SK-N-SH (cell line): Measurements from ENCODE around the gene ZBTB5.

Experiments used
- GABPA ChIP-seq: IDR thresholded peaks from 2 replicates; pipeline ENCODE4 v1.4.0; 2012; ENCODE audit warnings: low read depth, mild to moderate bottlenecking
- SMC3 ChIP-seq: IDR thresholded peaks from 2 replicates; pipeline ENCODE4 v1.6.1; 2012; ENCODE audit warnings: low read depth, low read length, improper control_type of control experiment
- TCF12 ChIP-seq: IDR thresholded peaks from 2 replicates; pipeline ENCODE4 v1.4.0; 2012
- USF2 ChIP-seq: fragments of 150-350 bp; IDR thresholded peaks from 2 replicates; pipeline ENCODE4 v1.6.1; 2017; ENCODE audit warnings: antibody characterized with exemption, low read length, low read depth, borderline replicate concordance
- TF ChIP-seq, protein P1 (sequence below): fragments of 200-600 bp; sonication (generic); IDR thresholded peaks from 2 replicates; pipeline ENCODE4 v1.6.1; 2017; ENCODE audit warnings: antibody characterized with exemption, mild to moderate bottlenecking, moderate library complexity
- TF ChIP-seq, protein P2 (sequence below): IDR thresholded peaks from 2 replicates; pipeline ENCODE4 v1.6.1; 2012; ENCODE audit warnings: mild to moderate bottlenecking, low read depth, low read length, moderate library complexity
- TF ChIP-seq, protein P3 (sequence below): IDR thresholded peaks from 2 replicates; pipeline ENCODE4 v1.4.0; 2012; ENCODE audit warnings: low read depth, borderline replicate concordance
- TF ChIP-seq, protein P4 (sequence below): IDR thresholded peaks from 2 replicates; pipeline ENCODE4 v1.4.0; 2012; ENCODE audit warnings: low read depth, borderline replicate concordance

- TF ChIP-seq USF2, result no peak
- TF ChIP-seq, protein P1, sequence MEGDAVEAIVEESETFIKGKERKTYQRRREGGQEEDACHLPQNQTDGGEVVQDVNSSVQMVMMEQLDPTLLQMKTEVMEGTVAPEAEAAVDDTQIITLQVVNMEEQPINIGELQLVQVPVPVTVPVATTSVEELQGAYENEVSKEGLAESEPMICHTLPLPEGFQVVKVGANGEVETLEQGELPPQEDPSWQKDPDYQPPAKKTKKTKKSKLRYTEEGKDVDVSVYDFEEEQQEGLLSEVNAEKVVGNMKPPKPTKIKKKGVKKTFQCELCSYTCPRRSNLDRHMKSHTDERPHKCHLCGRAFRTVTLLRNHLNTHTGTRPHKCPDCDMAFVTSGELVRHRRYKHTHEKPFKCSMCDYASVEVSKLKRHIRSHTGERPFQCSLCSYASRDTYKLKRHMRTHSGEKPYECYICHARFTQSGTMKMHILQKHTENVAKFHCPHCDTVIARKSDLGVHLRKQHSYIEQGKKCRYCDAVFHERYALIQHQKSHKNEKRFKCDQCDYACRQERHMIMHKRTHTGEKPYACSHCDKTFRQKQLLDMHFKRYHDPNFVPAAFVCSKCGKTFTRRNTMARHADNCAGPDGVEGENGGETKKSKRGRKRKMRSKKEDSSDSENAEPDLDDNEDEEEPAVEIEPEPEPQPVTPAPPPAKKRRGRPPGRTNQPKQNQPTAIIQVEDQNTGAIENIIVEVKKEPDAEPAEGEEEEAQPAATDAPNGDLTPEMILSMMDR, result no peak
- TF ChIP-seq, protein P2, sequence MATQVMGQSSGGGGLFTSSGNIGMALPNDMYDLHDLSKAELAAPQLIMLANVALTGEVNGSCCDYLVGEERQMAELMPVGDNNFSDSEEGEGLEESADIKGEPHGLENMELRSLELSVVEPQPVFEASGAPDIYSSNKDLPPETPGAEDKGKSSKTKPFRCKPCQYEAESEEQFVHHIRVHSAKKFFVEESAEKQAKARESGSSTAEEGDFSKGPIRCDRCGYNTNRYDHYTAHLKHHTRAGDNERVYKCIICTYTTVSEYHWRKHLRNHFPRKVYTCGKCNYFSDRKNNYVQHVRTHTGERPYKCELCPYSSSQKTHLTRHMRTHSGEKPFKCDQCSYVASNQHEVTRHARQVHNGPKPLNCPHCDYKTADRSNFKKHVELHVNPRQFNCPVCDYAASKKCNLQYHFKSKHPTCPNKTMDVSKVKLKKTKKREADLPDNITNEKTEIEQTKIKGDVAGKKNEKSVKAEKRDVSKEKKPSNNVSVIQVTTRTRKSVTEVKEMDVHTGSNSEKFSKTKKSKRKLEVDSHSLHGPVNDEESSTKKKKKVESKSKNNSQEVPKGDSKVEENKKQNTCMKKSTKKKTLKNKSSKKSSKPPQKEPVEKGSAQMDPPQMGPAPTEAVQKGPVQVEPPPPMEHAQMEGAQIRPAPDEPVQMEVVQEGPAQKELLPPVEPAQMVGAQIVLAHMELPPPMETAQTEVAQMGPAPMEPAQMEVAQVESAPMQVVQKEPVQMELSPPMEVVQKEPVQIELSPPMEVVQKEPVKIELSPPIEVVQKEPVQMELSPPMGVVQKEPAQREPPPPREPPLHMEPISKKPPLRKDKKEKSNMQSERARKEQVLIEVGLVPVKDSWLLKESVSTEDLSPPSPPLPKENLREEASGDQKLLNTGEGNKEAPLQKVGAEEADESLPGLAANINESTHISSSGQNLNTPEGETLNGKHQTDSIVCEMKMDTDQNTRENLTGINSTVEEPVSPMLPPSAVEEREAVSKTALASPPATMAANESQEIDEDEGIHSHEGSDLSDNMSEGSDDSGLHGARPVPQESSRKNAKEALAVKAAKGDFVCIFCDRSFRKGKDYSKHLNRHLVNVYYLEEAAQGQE, result no peak
- TF ChIP-seq, protein P3, sequence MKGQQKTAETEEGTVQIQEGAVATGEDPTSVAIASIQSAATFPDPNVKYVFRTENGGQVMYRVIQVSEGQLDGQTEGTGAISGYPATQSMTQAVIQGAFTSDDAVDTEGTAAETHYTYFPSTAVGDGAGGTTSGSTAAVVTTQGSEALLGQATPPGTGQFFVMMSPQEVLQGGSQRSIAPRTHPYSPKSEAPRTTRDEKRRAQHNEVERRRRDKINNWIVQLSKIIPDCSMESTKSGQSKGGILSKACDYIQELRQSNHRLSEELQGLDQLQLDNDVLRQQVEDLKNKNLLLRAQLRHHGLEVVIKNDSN, result no peak
- TF ChIP-seq, protein P4, sequence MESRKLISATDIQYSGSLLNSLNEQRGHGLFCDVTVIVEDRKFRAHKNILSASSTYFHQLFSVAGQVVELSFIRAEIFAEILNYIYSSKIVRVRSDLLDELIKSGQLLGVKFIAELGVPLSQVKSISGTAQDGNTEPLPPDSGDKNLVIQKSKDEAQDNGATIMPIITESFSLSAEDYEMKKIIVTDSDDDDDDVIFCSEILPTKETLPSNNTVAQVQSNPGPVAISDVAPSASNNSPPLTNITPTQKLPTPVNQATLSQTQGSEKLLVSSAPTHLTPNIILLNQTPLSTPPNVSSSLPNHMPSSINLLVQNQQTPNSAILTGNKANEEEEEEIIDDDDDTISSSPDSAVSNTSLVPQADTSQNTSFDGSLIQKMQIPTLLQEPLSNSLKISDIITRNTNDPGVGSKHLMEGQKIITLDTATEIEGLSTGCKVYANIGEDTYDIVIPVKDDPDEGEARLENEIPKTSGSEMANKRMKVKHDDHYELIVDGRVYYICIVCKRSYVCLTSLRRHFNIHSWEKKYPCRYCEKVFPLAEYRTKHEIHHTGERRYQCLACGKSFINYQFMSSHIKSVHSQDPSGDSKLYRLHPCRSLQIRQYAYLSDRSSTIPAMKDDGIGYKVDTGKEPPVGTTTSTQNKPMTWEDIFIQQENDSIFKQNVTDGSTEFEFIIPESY, result no peak
- no peak for TF ChIP-seq TCF12
- no peak for TF ChIP-seq GABPA
- TF ChIP-seq SMC3, result no peak
These were observed 41.0 kb downstream of the ZBTB5 start for GRCh38 chr9:37424204-37424685.
